ENCODE measurements around the gene GABBR1.

GRCh38 chr6:29678114-29678513, 45.1 kb upstream of the GABBR1 start:
- TF ChIP-seq MYC (IDR thresholded peaks at IDR 0.05; ENCODE audit: low read depth, low read length) = no peak
- no peak for TF ChIP-seq CTCF (IDR thresholded peaks at IDR 0.05; ENCODE audit: extremely low read depth in 1 of 2, insufficient read depth in 1 of 2, low read depth in 1 of 2, low read length in 2 of 2)
- no peak for TF ChIP-seq POLR2A (IDR thresholded peaks at IDR 0.05; ENCODE audit: low read depth, low read length)
- no peak for TF ChIP-seq GATA2 (IDR thresholded peaks at IDR 0.05; ENCODE audit: insufficient read depth, insufficient read length, low read depth, low read length)

Data from endothelial cell of umbilical vein (primary cell).